Caco-2 (cell line): Measurements from ENCODE around the gene SPINK7. TPM values are rescaled to one million over a fixed set of nuclear protein-coding genes. Genes with fewer than 3 reads are reported as not detected.

Experiments
- BruUV-seq: library from RNA; stranded (reverse); fragments of 400-500 nt; replicated peaks from 2 replicates; lab custom pipeline; 2021; lab: Mats Ljungman, UMichigan
- CTCF ChIA-PET: fragments of 300-600 bp; sonication (Branson Sonifier 250); formaldehyde crosslinking; loops from one replicate; lab custom pipeline; 2022; ENCODE audit warnings: antibody characterized with exemption; lab: Charles Lee
- POLR2A ChIA-PET: fragments of 300-600 bp; sonication (Branson Sonifier 250); formaldehyde crosslinking; loops from one replicate; lab custom pipeline; 2022; ENCODE audit warnings: antibody characterized with exemption; lab: Charles Lee
- DNase-seq, 2 experiments: peaks; one replicate each; pipeline versions ENCODE4 v3.0.0 to v3.0.0-alpha.2; 2020 to 2022
- H3K27me3 ChIP-seq: replicated peaks from 2 replicates; pipeline ENCODE4 v1.6.0; 2011; ENCODE audit warnings: low read length; ENCODE audit not compliant: control insufficient read depth, insufficient read depth
- H3K36me3 ChIP-seq: 2 replicates; pipeline ENCODE4 v1.5.1; 2011; ENCODE audit warnings: low read length; ENCODE audit not compliant: control insufficient read depth, insufficient read depth
- H3K4me1 ChIP-seq: fragments of 250-450 bp; sonication (Bioruptor Pico); 2 replicates; pipeline ENCODE4 v1.5.1; 2020; ENCODE audit warnings: mild to moderate bottlenecking
- H3K4me3 ChIP-seq: 2 replicates; pipeline ENCODE4 v1.5.1; 2011; ENCODE audit warnings: low read depth, mild to moderate bottlenecking, control low read depth, low read length
- H3K9me3 ChIP-seq: fragments of 250-450 bp; sonication (Bioruptor Pico); 2 replicates; pipeline ENCODE4 v1.5.1; 2020; ENCODE audit warnings: mild to moderate bottlenecking, moderate library complexity
- H3K27ac Mint-ChIP-seq: one replicate; pipeline ENCODE4 v1.8.0; 2022; ENCODE audit warnings: mixed read lengths; ENCODE audit not compliant: unreplicated experiment
- H3K27me3 Mint-ChIP-seq: one replicate; pipeline ENCODE4 v1.8.0; 2022; ENCODE audit warnings: mixed read lengths; ENCODE audit not compliant: insufficient read depth, unreplicated experiment
- H3K36me3 Mint-ChIP-seq: one replicate; pipeline ENCODE4 v1.8.0; 2022; ENCODE audit warnings: mild to moderate bottlenecking, mixed read lengths; ENCODE audit not compliant: insufficient read depth, unreplicated experiment
- H3K4me1 Mint-ChIP-seq: one replicate; pipeline ENCODE4 v1.8.0; 2022; ENCODE audit warnings: low read depth, mixed read lengths; ENCODE audit not compliant: unreplicated experiment
- H3K4me3 Mint-ChIP-seq: one replicate; pipeline ENCODE4 v1.8.0; 2022; ENCODE audit warnings: mild to moderate bottlenecking, moderate library complexity, mixed read lengths; ENCODE audit not compliant: unreplicated experiment
- H3K9me3 Mint-ChIP-seq: one replicate; pipeline ENCODE4 v1.8.0; 2022; ENCODE audit warnings: mixed read lengths; ENCODE audit not compliant: unreplicated experiment
- CTCF ChIP-seq, 2 experiments: fragments of 200-600 bp in 1 of 2; IDR thresholded peaks; 1 replicate in 1 of 2; 2 replicates in 1 of 2; pipeline versions ENCODE4 v1.5.1 to v1.8.0; 2011 to 2022; ENCODE audit warnings: antibody characterized with exemption in 1 of 2, control low read depth in 1 of 2, inconsistent platforms in 1 of 2, low read depth in 1 of 2, low read length in 1 of 2, mild to moderate bottlenecking in 1 of 2, moderate library complexity in 1 of 2; ENCODE audit not compliant: insufficient read depth in 1 of 2, severe bottlenecking in 1 of 2, unreplicated experiment in 1 of 2
- intact Hi-C: fragments of 100-400 bp; cut with micrococcal nuclease; formaldehyde crosslinking; loops from one replicate; pipeline ENCODE4 v1.10.0; 2022; ENCODE audit not compliant: unreplicated experiment
- total RNA-seq: library from RNA; stranded (reverse); gene quantifications from 2 replicates; pipeline ENCODE4 v1.2.3, GENCODE V29; 2022

SPINK7 gene
- total RNA-seq, 1 experiment from 2014 or later: not detected

- H3K4me1 Mint-ChIP-seq: no peaks in the 10 kb centered on the region
- peaks cover 19% of the 10 kb centered on the region for H3K9me3 Mint-ChIP-seq
- ChIA-PET POLR2A (no interaction called here), CTCF (interaction anchor here (0.9 to 1.0 kb wide), 2 partner anchors 16 to 45 kb away, joined by 3 to 5 read pairs; no protein-coding TSS in a partner anchor)
- Histone ChIP-seq H3K9me3 (no peaks in the 10 kb centered on the region; the same call in 1 of the 2 replicates), H3K27me3 (no peaks in the 10 kb centered on the region), H3K4me1 (no peaks in the 10 kb centered on the region), H3K36me3 (no peaks in the 10 kb centered on the region), H3K4me3 (no peak overlapping the region)
- peaks cover 9% of the 10 kb centered on the region for H3K27me3 Mint-ChIP-seq
- intact Hi-C loops: loop anchor here (1.0 kb wide), 1 partner anchor 127 kb away; no protein-coding TSS in a partner anchor
- DNase-seq: no peak
- no peaks in the 10 kb centered on the region for H3K36me3 Mint-ChIP-seq
- H3K4me3 Mint-ChIP-seq: no peak overlapping the region
- no peak overlapping the region for H3K27ac Mint-ChIP-seq
- TF ChIP-seq CTCF (IDR thresholded peaks at IDR 0.05; ENCODE audit: insufficient read depth in 1 of 2, low read depth in 1 of 2, low read length in 1 of 2, severe bottlenecking in 1 of 2, unreplicated experiment in 1 of 2): no peak
- no TSS peak for BruUV-seq
Measured at GRCh38 chr5:148306446-148306845, 5.8 kb upstream of the SPINK7 start.

- intact Hi-C loops: no loop called here
- CTCF ChIA-PET: no interaction called here
Measured at GRCh38 chr5:148309019-148309418, 3.2 kb upstream of the SPINK7 start.

GRCh38 chr5:148309746-148310145 is 2.5 kb upstream of the SPINK7 start:
- no peak overlapping the region for H3K27ac Mint-ChIP-seq
- DNase-seq: no peak
- H3K4me1 Mint-ChIP-seq: no peaks in the 10 kb centered on the region
- H3K36me3 Mint-ChIP-seq: no peaks in the 10 kb centered on the region
- peaks cover 19% of the 10 kb centered on the region for H3K9me3 Mint-ChIP-seq
- no peak overlapping the region for H3K4me3 Mint-ChIP-seq
- POLR2A ChIA-PET: no interaction called here
- Histone ChIP-seq H3K4me1 (no peaks in the 10 kb centered on the region), H3K4me3 (no peak overlapping the region), H3K36me3 (no peaks in the 10 kb centered on the region), H3K9me3 (no peaks in the 10 kb centered on the region; the same call in 1 of the 2 replicates), H3K27me3 (no peaks in the 10 kb centered on the region)
- H3K27me3 Mint-ChIP-seq: peaks cover 5% of the 10 kb centered on the region
- TF ChIP-seq CTCF (IDR thresholded peaks at IDR 0.05; ENCODE audit: insufficient read depth in 1 of 2, low read depth in 1 of 2, low read length in 1 of 2, severe bottlenecking in 1 of 2, unreplicated experiment in 1 of 2): no peak
- no TSS peak for BruUV-seq
- intact Hi-C loops: no loop called here
- CTCF ChIA-PET: no interaction called here

More at GRCh38 chr5:148309019-148309418, 3.2 kb upstream of the SPINK7 start:
- BruUV-seq: no TSS peak
- H3K4me3 Mint-ChIP-seq: no peak overlapping the region
- no peaks in the 10 kb centered on the region for H3K4me1 Mint-ChIP-seq
- Histone ChIP-seq H3K27me3 (no peaks in the 10 kb centered on the region), H3K36me3 (no peaks in the 10 kb centered on the region), H3K4me3 (no peak overlapping the region), H3K9me3 (no peaks in the 10 kb centered on the region; the same call in 1 of the 2 replicates), H3K4me1 (no peaks in the 10 kb centered on the region)
- peaks cover 19% of the 10 kb centered on the region for H3K9me3 Mint-ChIP-seq
- no peaks in the 10 kb centered on the region for H3K36me3 Mint-ChIP-seq
- no peak for DNase-seq
- TF ChIP-seq CTCF (IDR thresholded peaks at IDR 0.05; ENCODE audit: insufficient read depth in 1 of 2, low read depth in 1 of 2, low read length in 1 of 2, severe bottlenecking in 1 of 2, unreplicated experiment in 1 of 2): no peak
- POLR2A ChIA-PET: no interaction called here
- peaks cover 5% of the 10 kb centered on the region for H3K27me3 Mint-ChIP-seq
- no peak overlapping the region for H3K27ac Mint-ChIP-seq
